ENCODE measurements around the gene YARS2. TPM values are rescaled to one million over a fixed set of nuclear protein-coding genes. Genes with fewer than 3 reads are reported as not detected.

Gene YARS2
- total and polyA plus RNA-seq, 9 of the 15 experiments (the other 6 are each of a cell fraction or from before 2014, with no cell fraction given): 15.2 to 40.9 (median 28.7) TPM

- TF ChIP-seq CHD7 (IDR thresholded peaks at IDR 0.05; ENCODE audit: low read depth, low read length) (no peak), ZNF707 (CRISPR knock-in tag; conservative IDR thresholded peaks at IDR 0.05) (no peak), PHF20 (IDR thresholded peaks at IDR 0.05; ENCODE audit: partially characterized antibody) (peak; percentile 92), MTF1 (CRISPR knock-in tag; IDR thresholded peaks at IDR 0.05; ENCODE audit: borderline replicate concordance) (no peak), TOE1 (IDR thresholded peaks at IDR 0.05; ENCODE audit: borderline replicate concordance) (0 out of 2 replicates have a peak, but pooled peaks have one; percentile 53), TOE1 (CRISPR knock-in tag; IDR thresholded peaks at IDR 0.05; ENCODE audit: borderline replicate concordance, low read depth) (no peak), ZNF445 (CRISPR knock-in tag; IDR thresholded peaks at IDR 0.05; ENCODE audit: low read depth) (no peak), STAT5B (CRISPR knock-in tag; IDR thresholded peaks at IDR 0.05) (no peak), ERF (CRISPR knock-in tag; IDR thresholded peaks at IDR 0.05) (no peak), ZNF408 (CRISPR knock-in tag; IDR thresholded peaks at IDR 0.05; ENCODE audit: low read depth) (no peak), NR2F6 (CRISPR knock-in tag; IDR thresholded peaks at IDR 0.05) (no peak), CHD1 (IDR thresholded peaks at IDR 0.05; ENCODE audit: low read length) (no peak), ZNF217 (CRISPR knock-in tag; IDR thresholded peaks at IDR 0.05) (no peak), YY1 (IDR thresholded peaks at IDR 0.05; ENCODE audit: borderline replicate concordance in 1 of 3, control insufficient read depth in 1 of 3, extremely low read depth in 1 of 3, insufficient read depth in 3 of 3, insufficient read length in 1 of 3, insufficient replicate concordance in 2 of 3, low read depth in 1 of 3, low read length in 2 of 3) (peak; percentile 94 to 99 (median 94)), KLF10 (CRISPR knock-in tag; IDR thresholded peaks at IDR 0.05) (no peak), FIP1L1 (IDR thresholded peaks at IDR 0.05; ENCODE audit: low read depth, low read length, poor library complexity, severe bottlenecking) (no peak), U2AF2 (optimal IDR thresholded peaks at IDR 0.05; ENCODE audit: low read depth, low read length) (no peak)
These were observed at the start of gene YARS2 (continued) for GRCh38 chr12:32755654-32756475.

Measured in K562 (cell line).